ENCODE measurements around the gene MILR1. TPM values are rescaled to one million over a fixed set of nuclear protein-coding genes. Genes with fewer than 3 reads are reported as not detected.

MILR1 gene
- total and polyA plus RNA-seq, 2 experiments from 2014 or later: not detected

- Histone ChIP-seq H3K4me1 (ENCODE audit: low read depth) (no peaks in the 10 kb centered on the region), H3K36me3 (no peaks in the 10 kb centered on the region), H3K9me3 (ENCODE audit: low read depth) (no peaks in the 10 kb centered on the region), H3K4me3 (no peak overlapping the region), H3K27ac (no peak overlapping the region), H3K27me3 (no peaks in the 10 kb centered on the region)
- DNase-seq (ENCODE audit: low read depth in 1 of 2, low spot score in 1 of 2): no peak
- no peak for TF ChIP-seq CTCF (IDR thresholded peaks at IDR 0.05; ENCODE audit: low read depth, low read length)
These were observed 5.7 kb upstream of the MILR1 start for GRCh38 chr17:64443086-64443760.

GRCh38 chr17:64447526-64447925 is 1.4 kb upstream of the MILR1 start:
- Histone ChIP-seq H3K4me1 (ENCODE audit: low read depth) (no peaks in the 10 kb centered on the region), H3K27me3 (no peaks in the 10 kb centered on the region), H3K27ac (no peak overlapping the region), H3K4me3 (no peak overlapping the region), H3K9me3 (ENCODE audit: low read depth) (no peaks in the 10 kb centered on the region), H3K36me3 (no peaks in the 10 kb centered on the region)
- no peak for DNase-seq (ENCODE audit: low read depth in 1 of 2, low spot score in 1 of 2)
- no peak for TF ChIP-seq CTCF (IDR thresholded peaks at IDR 0.05; ENCODE audit: low read depth, low read length)

- Histone ChIP-seq H3K4me1 (ENCODE audit: low read depth) (no peaks in the 10 kb centered on the region), H3K9me3 (ENCODE audit: low read depth) (no peaks in the 10 kb centered on the region), H3K27me3 (no peaks in the 10 kb centered on the region), H3K27ac (no peak overlapping the region), H3K4me3 (no peak overlapping the region), H3K36me3 (no peaks in the 10 kb centered on the region)
- no peak for TF ChIP-seq CTCF (IDR thresholded peaks at IDR 0.05; ENCODE audit: low read depth, low read length)
- DNase-seq (ENCODE audit: low read depth in 1 of 2, low spot score in 1 of 2): peak in 1 of 2 donors; percentile 45
These were observed 630 bp downstream of the MILR1 start for GRCh38 chr17:64449545-64449944.

- no peaks in the 10 kb centered on the region for H3K4me1 ChIP-seq (ENCODE audit: low read depth)
- no peak overlapping the region for H3K4me3 ChIP-seq
- H3K9me3 ChIP-seq (ENCODE audit: low read depth): no peaks in the 10 kb centered on the region
- no peaks in the 10 kb centered on the region for H3K36me3 ChIP-seq
- no peak for TF ChIP-seq CTCF (IDR thresholded peaks at IDR 0.05; ENCODE audit: low read depth, low read length)
- H3K27ac ChIP-seq: no peak overlapping the region
- no peak for DNase-seq (ENCODE audit: low read depth in 1 of 2, low spot score in 1 of 2)
- H3K27me3 ChIP-seq: no peaks in the 10 kb centered on the region
These were observed 7.3 kb downstream of the MILR1 start for GRCh38 chr17:64455993-64456885.

- H3K9me3 ChIP-seq (ENCODE audit: low read depth): no peaks in the 10 kb centered on the region
- H3K27ac ChIP-seq: no peak overlapping the region
- H3K4me1 ChIP-seq (ENCODE audit: low read depth): no peaks in the 10 kb centered on the region
- H3K27me3 ChIP-seq: no peaks in the 10 kb centered on the region
- H3K36me3 ChIP-seq: no peaks in the 10 kb centered on the region
- H3K4me3 ChIP-seq: no peak overlapping the region
- no peak for TF ChIP-seq CTCF (IDR thresholded peaks at IDR 0.05; ENCODE audit: low read depth, low read length)
- DNase-seq (ENCODE audit: low read depth in 1 of 2, low spot score in 1 of 2): peak in 1 of 2 donors; percentile 39
These were observed 8.2 kb downstream of the MILR1 start for GRCh38 chr17:64457156-64457555.

Data from cardiac muscle cell (in vitro differentiated cells and primary cell).